ENCODE results near the gene CUX1.

CUX1 gene

GRCh38 chr7:101824440-101824839 lies 7.0 kb downstream of the CUX1 start:
- DNase-seq (ENCODE audit: low read depth in 1 of 2, low spot score in 1 of 2): no peak
- no peak overlapping the region for H3K27ac ChIP-seq (replicated peaks)
- H3K4me3 ChIP-seq (replicated peaks; ENCODE audit: insufficient read depth, low read length): no peak overlapping the region
- TF ChIP-seq GABPA (IDR thresholded peaks at IDR 0.05; ENCODE audit: low read depth): no peak
- TF ChIP-seq SPI1 (IDR thresholded peaks at IDR 0.05; ENCODE audit: borderline replicate concordance, low read depth): no peak
- H3K27me3 ChIP-seq (ENCODE audit: insufficient read depth, poor library complexity, severe bottlenecking): no peaks in the 10 kb centered on the region

- no peak overlapping the region for H3K27ac ChIP-seq (replicated peaks)
- TF ChIP-seq POLR2AphosphoS5 (IDR thresholded peaks at IDR 0.05; ENCODE audit: low read depth) (no peak), GABPA (IDR thresholded peaks at IDR 0.05; ENCODE audit: low read depth) (no peak), SPI1 (IDR thresholded peaks at IDR 0.05; ENCODE audit: borderline replicate concordance, low read depth) (no peak), REST (IDR thresholded peaks at IDR 0.05; ENCODE audit: insufficient replicate concordance, low read depth) (no peak), CTCF (IDR thresholded peaks at IDR 0.05; ENCODE audit: insufficient read depth, low read length) (no peak)
- DNase-seq (ENCODE audit: low read depth in 1 of 2, low spot score in 1 of 2): no peak
Measured at GRCh38 chr7:101826081-101826835, 8.8 kb downstream of the CUX1 start.

GRCh38 chr7:101828301-101829020 lies 11.0 kb downstream of the CUX1 start:
- Histone ChIP-seq H3K27ac (replicated peaks) (no peak overlapping the region), H3K4me3 (replicated peaks; ENCODE audit: insufficient read depth, low read length) (no peak overlapping the region), H3K27me3 (ENCODE audit: insufficient read depth, poor library complexity, severe bottlenecking) (no peaks in the 10 kb centered on the region)
- TF ChIP-seq SPI1 (IDR thresholded peaks at IDR 0.05; ENCODE audit: borderline replicate concordance, low read depth) (peak; percentile 68), CTCF (IDR thresholded peaks at IDR 0.05; ENCODE audit: insufficient read depth, low read length) (no peak), POLR2AphosphoS5 (IDR thresholded peaks at IDR 0.05; ENCODE audit: low read depth) (no peak), REST (IDR thresholded peaks at IDR 0.05; ENCODE audit: insufficient replicate concordance, low read depth) (no peak), GABPA (IDR thresholded peaks at IDR 0.05; ENCODE audit: low read depth) (no peak)
- peak in 1 of 2 experiments; percentile 16 for DNase-seq (ENCODE audit: low read depth in 1 of 2, low spot score in 1 of 2)

More at GRCh38 chr7:101826081-101826835, 8.8 kb downstream of the CUX1 start:
- Histone ChIP-seq H3K4me3 (replicated peaks; ENCODE audit: insufficient read depth, low read length) (no peak overlapping the region), H3K27me3 (ENCODE audit: insufficient read depth, poor library complexity, severe bottlenecking) (no peaks in the 10 kb centered on the region)

- no peaks in the 10 kb centered on the region for H3K27me3 ChIP-seq (ENCODE audit: insufficient read depth, poor library complexity, severe bottlenecking)
- TF ChIP-seq REST (IDR thresholded peaks at IDR 0.05; ENCODE audit: insufficient replicate concordance, low read depth) (no peak), CTCF (IDR thresholded peaks at IDR 0.05; ENCODE audit: insufficient read depth, low read length) (no peak), GABPA (IDR thresholded peaks at IDR 0.05; ENCODE audit: low read depth) (no peak), SPI1 (IDR thresholded peaks at IDR 0.05; ENCODE audit: borderline replicate concordance, low read depth) (no peak), POLR2AphosphoS5 (IDR thresholded peaks at IDR 0.05; ENCODE audit: low read depth) (no peak)
- DNase-seq (ENCODE audit: low read depth in 1 of 2, low spot score in 1 of 2): no peak
- no peak overlapping the region for H3K4me3 ChIP-seq (replicated peaks; ENCODE audit: insufficient read depth, low read length)
- H3K27ac ChIP-seq (replicated peaks): no peak overlapping the region
Measured at GRCh38 chr7:101829374-101829773, 11.9 kb downstream of the CUX1 start.

Data from HL-60 (cell line).